VCaP (cell line): ENCODE measurements around the gene MBD4.

Experiments used
- H3K27ac ChIP-seq: fragments of 450-650 bp; 2 replicates; pipeline ENCODE4 v1.5.1; 2017
- CTCF ChIP-seq: fragments of 450-650 bp; conservative IDR thresholded peaks from 2 replicates; pipeline ENCODE4 v1.5.1; 2017; ENCODE audit warnings: mild to moderate bottlenecking, moderate library complexity

Gene MBD4

GRCh38 chr3:129421236-129421883 lies 18.4 kb downstream of the MBD4 start:
- no peak overlapping the region for H3K27ac ChIP-seq
- TF ChIP-seq CTCF, result no peak

GRCh38 chr3:129419476-129419875 lies 20.3 kb downstream of the MBD4 start:
- TF ChIP-seq CTCF, result no peak
- H3K27ac ChIP-seq, result no peak overlapping the region

- no peak overlapping the region for H3K27ac ChIP-seq
Observed at GRCh38 chr3:129418041-129418973, 21.4 kb downstream of the MBD4 start.

GRCh38 chr3:129417326-129417725 lies 22.4 kb downstream of the MBD4 start:
- TF ChIP-seq CTCF, result no peak
- H3K27ac ChIP-seq, result no peak overlapping the region

More at GRCh38 chr3:129418041-129418973, 21.4 kb downstream of the MBD4 start:
- TF ChIP-seq CTCF, result no peak

- TF ChIP-seq CTCF, result no peak
- H3K27ac ChIP-seq, result no peak overlapping the region
Observed at GRCh38 chr3:129416415-129416814, 23.3 kb downstream of the MBD4 start.

GRCh38 chr3:129415830-129416229 lies 23.9 kb downstream of the MBD4 start:
- TF ChIP-seq CTCF, result no peak
- no peak overlapping the region for H3K27ac ChIP-seq

- no peak overlapping the region for H3K27ac ChIP-seq
- TF ChIP-seq CTCF, result no peak
Observed at GRCh38 chr3:129415378-129415777, 24.4 kb downstream of the MBD4 start.
